ENCODE data around the gene ASAH2B.
A peak's percentile ranks its signal among the peaks of the same experiment; 100 is the strongest.
"Not testable (repeated sequence)": the region's sequence is repeated elsewhere in the genome, so short reads cannot be mapped to it uniquely, and the experiment has no call there.

The ASAH2B gene

DNA sequence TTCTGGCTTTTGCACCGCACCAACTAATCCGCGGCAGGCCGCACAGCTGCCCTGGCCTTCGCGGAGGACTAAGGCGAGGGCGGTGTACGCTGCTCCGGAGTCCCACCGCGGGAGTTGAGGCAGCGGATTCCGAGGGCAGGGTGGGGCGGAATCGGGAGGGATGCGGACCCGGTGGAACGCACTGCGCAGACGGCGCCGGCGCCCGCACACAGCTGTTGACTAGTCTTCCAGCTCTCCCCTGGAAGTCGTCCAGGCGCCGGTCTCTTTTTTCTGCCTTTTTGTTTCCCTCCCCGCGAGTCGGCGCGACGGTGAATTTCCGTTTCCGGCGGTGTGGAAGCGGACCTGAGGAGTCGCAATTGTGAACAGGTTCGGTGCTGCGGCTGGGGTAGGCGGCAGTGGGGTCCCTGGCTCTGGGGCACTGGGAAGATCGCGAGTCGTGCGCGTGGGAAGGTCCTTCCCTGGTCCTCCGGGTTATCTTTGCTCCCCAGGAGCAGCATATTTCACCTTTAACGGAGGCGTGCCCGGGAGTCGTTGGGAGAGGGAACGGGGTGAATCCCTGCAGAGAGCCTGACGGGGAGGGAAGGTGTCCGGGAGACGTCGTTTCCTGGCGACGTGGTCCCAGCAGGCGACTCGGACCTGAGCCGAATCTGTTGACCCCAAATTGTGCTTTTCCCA lies at the start of gene ASAH2B:
Gene ASAH2B (plus strand): TSS at position 319 of the 675 bp plus-strand sequence. CDS start 5,195 bp downstream, outside the sequence.
- peak; percentile 58 to 71 for DNase-seq

DNA sequence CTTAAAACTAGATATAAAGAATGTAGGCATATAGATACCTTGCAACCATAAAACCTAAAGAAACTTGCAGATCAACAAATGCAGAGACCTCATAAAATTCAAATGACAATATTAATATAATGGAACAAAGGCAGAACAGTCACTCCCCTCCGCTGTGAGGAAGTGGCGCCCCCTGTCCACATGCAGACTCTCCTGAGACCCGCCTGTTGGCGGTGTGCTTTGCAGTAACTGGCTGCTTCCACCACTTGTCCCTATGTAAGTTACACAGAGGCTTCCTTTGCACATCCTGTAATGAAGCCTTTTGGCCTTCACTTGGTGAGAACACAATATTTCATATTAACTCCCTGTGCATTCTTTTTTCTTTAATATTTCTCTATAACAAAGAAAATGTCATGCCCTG lies 41.9 kb upstream of the ASAH2B start:
- not testable (repeated sequence) for DNase-seq

DNA sequence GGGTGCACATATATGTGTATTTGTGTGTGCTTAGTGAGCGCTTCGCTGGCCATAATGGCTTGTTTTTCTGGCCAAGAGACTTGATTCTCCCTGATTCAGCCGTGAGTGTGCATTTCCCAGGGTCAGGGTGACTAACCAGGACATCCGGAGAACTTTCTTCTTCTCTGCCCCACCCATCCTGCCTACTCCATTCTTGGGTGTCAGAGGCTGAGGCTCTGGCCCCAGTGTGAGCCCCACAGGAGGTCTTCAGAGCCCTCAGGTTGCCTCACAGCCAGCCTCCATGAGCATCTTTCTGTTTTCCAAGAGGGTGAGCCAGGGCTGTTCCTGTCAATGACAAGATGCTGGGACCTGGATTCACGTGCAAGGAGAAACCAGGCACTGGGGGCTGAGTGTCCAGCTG lies 37.8 kb upstream of the ASAH2B start:
- not testable (repeated sequence) for DNase-seq

DNA sequence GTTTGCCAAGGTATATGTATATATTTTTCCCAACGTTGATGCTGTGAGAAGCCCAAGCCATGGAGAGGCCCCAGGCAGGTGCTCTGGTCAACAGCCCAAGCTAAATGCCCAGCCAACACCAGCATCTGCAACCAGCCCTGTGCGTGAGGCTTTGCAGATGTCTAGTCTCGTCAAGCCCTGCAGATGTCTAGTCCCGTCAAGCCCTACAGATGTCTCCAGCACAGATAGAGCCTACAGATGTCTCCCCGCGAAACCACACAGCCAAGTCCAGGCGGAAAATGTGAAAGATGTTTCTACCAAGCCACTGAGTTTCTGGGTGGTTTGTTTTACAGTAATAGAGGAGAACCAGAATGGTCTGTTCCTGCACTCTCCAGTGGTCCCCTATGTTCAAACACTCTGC lies 36.7 kb upstream of the ASAH2B start:
- DNase-seq: not testable (repeated sequence)

DNA sequence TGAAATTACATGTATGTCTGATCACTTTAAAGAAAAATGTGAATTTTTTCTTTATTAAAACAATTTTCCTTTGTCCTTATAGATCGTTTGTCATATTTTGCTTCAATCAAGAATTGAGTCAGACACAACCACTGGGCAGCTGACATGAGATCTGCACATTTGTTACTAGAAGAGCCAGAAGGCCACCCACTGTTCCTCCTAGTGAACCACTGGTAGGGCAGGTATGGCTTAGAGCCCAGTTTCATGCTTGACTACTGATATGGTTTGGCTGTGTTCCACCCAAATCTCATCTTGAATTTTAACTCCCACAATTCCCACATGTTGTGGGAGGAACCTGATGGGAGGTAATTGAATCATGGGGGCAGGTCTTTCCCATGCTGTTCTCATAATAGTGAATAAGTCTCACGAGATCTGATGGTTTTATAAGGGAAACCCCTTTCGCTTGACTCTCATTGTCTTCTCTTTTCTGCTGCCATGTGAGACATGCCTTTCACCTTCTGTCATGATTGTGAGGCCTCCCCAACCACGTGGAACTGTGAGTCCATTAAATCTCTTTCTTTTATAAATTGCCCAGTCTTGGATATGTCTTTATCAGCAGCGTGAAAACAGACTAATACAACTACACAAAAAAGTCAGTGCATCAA lies 35.2 kb upstream of the ASAH2B start:
- not testable (repeated sequence) for DNase-seq

DNA sequence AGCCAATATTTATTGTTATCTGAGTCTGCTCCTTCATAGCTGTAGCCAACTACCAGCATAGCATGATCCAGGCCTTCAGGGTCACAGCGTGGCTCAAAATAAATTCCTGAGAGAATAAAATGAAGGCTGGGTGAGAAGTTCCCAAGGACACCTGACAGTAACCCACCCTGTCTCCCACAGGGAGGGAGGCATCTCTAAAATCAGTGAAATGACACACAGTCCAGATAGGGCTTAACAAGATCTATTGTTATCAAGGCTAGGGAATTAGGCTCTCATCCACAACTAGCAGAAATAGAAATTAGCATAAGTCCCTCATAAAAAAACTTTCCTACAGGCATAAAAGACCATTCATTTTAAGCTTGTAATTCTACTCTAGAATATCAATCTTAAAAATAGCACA lies 33.7 kb upstream of the ASAH2B start:
- not testable (repeated sequence) for DNase-seq

DNA sequence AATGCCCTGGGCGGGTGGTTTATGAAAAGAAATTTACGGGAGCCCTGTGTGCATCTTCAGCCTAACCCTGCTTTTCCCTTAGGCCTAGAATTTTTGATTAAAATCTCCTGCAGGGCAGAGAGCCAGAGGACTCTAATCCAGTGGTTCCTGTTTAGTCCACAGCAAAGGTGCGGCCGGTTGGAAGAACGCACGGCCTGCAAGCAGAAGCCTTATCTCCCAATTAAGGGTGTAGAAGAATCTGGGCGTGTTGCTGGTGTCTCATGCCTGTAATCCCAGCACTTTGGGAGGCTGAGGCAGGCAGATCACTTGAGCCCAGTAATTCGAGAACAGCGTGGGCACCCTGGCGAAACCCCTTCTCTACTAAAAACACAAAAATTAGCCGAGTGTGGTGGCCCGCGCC lies 29.5 kb upstream of the ASAH2B start:
- not testable (repeated sequence) for DNase-seq

DNA sequence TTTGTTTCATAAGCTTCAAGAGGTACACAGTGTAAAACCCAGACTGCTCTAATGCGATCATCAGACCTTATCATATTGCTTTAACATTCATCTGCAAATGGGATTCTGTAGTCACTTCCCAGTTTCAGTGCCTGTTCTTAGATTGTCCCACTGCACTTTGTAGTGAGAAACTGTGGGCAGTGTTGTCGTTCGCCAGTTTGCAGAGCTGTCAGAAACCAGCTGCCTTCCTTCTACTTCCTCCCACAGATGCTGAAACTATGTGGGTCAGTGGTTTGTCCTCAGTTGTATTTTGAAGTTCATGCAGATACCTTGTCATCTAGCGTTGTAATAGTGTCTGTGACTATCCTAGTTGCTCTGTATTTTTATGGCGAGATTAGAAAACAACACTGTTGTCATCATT lies 15.9 kb upstream of the ASAH2B start:
- not testable (repeated sequence) for DNase-seq

DNA sequence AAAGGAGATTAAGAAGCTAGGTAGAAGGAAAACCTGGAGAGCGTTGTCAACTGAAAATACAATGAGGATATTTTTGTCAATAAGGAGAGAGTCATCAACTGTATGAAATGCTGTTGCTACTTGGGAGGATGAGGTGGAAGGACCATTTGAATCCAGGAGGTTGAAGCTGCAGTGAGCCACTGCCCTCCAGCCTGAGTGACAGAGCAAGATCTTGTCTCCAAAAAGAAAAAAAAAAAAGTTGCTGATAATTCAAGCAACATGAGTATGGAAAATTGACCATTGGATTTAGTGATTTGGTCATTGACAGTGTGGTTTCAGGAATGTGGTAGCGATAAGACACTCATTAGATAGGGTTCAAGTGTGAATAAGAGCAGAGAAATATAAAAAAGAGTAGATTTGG lies 11.6 kb upstream of the ASAH2B start:
- not testable (repeated sequence) for DNase-seq

DNA sequence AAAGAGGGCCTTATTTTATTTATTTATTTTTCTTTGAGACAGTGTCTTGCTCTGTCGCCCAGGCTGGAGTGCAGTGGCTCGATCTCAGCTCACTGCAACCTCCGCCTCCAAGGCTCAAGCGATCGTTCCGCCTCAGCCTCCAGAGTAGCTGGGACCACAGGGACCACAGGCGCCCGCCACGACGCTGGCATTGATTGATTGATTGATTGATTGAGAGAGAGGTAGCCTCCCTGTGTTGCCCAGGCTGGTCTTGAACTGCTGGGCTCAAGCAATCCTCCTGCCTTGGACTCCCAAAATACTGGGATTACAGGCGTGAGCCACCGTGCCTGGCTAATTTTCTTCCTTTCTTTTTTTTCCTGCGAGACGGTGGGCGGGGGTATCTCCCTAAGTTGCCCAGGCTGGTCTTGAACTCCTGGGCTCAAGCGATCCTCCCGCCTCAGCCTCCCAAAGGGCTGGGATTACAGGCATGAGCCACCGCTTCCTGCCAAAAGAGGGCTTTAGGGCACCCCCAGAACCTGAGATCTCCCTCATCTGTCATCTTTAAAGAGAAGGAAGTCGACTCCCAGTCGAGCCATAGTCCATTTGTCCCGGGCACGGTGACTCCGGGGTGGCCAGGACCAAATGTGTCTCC lies 634 bp upstream of the ASAH2B start:
- DNase-seq: not testable (repeated sequence)

DNA sequence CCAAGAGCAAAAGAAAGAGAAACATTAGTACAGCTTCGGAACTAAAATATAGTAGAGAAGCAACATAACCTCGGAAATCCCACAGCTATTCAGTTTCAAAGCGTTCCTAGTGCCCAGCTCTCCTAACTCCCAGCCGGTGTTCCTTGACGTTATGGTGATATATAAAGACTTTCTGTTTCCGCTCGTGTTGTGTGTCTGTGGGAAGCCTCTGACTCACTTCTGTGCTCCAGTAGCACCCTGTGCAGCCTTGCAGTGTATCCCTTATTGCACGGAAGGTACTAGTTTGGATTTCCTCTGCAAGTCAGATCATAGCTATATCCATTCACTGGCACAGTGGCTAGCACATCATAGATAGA lies 535 bp downstream of the ASAH2B start:
- peak; percentile 20 to 28 for DNase-seq

DNA sequence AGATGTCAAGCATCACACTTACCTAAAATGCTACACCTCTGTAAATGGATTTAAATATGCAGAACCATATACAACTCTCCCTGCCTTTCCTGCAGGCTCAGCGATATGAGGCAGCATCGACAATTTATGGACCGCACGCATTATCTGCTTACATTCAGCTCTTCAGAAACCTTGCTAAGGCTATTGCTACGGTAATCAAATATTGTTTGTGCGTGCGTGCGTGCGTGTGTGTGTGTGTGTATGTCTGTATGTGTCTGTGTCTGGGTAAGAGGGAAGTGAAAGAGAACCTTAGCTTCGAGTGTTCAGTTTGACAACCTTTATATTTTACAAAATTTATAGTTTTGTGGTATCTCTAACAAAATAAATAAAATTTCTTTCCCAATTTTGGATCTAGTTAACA lies 3.1 kb downstream of the ASAH2B start:
- not testable (repeated sequence) for DNase-seq

DNA sequence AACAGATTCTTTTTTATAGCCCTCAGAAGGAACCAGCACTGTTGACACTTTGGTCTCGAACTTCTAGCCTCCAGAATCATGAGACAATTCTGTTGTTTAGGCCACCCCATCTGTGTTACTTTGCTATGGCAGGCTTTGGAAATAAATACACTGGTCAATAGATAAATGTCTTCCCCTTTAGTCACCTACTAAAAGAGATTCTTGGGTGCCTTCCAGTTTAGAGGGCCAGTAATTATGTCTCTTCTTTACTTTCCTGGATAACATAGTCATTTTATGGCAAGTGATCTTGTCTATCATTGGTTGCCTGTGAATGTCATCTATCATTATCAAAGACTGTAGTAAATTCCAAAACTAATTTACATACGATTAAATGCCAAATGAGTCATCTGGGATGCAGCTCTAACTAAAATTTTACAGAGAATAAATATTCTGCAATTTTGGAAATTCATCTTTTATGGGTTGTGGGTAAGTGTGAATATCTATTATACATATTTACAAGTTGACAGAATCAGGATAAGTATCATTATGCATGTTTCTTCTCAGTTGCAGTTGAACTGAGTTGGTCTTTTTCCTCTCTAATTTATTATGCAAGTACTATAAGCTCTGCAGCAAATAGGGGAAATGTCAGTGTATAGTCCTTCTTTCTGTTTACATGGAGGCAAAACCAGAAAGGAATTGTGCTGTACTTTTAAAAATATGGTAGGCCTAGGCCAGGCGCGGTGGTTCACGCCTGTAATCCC lies 27.2 kb downstream of the ASAH2B start:
- DNase-seq: not testable (repeated sequence)

DNA sequence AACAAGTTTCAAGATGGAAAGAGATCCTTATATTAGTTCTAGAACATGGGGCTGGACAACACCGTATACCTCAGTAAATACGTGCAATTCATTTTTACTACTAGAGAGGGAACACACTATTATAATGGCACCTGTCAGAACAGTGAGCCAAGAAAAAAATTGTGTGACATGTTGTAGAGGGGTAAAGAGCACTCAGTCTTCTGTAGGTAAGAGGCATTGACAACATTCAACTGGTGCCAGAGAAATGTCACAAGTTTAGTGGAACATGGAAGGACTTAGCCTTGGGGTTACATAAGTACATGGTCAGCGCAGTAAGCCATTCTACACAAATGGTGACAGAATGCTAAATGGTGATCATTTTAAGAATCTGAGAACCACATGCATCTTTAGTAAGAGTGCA lies 32.3 kb downstream of the ASAH2B start:
- DNase-seq: not testable (repeated sequence)

DNA sequence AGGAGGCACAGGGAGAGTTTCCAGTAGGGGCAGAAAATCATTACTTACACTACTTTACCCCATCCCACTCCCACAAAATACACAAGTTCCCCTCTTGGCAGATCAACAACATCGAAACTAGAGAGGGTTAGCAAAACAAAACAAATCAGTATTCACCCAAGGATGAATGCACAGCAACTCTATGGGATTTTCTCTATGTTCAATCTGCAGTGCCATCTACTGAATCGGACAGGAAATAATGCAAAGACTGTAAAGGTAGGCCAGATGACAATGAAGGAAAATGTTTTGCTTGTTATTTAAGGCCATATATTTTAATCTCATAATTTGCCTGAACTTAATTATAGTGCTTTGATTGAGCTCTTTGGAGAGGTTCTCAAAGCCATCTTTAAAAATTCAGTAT lies 35.1 kb downstream of the ASAH2B start:
- DNase-seq: not testable (repeated sequence)

DNA sequence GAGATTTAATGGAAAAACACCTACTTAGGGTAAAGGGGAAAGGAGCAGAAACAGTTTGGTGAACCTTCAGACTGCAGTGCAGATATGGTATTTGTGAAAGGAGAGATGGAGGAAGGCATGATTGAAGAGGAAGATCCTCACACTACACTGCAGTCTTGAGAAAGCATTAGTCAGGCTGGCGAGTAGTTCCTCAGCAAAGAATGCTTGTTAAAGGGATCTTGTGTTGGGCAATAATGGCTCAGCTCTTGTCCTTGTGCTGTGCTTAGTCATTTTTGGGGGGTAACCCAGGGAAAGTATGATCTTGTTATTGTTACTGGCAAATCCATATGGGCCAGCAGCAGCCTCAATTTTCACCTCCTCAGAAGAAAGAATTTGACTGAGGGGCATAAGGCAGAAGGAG lies 40.3 kb downstream of the ASAH2B start:
- not testable (repeated sequence) for DNase-seq

DNA sequence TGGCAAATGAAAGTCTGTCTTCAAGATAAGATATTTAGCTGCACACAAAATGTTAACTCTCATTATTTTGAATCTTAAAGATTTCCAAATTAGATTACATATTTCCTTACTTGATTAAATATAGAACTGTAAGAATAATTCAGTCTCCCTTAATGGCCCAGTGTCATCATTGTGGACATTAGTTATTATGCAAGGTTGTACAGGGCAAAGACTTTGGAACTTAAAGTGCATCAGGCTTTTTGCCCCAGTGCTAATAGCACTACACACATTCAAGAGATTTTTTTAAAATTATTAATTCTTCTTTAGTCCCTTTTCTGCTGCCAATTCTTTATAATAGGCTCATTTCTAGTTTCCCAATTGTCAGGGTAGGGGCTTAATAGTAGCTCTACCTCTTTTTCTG lies 42.3 kb downstream of the ASAH2B start:
- DNase-seq: not testable (repeated sequence)

DNA sequence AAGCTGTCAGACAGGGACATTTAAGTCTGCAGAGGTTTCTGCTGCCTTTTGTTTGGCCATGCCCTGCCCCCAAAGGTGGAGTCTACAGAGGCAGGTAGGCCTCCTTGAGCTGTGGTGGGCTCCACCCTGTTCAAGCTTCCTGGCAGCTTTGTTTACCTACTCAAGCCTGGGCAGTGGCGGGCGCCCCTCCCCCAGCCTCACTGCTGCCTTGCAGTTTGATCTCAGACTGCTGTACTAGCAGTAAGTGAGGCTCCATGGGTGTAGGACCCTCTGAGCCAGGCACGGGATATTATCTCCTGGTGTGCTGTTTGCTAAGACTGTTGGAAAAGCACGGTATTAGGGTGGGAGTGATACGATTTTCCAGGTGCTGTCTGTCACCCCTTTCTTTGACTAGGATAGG lies 48.2 kb downstream of the ASAH2B start:
- DNase-seq: not testable (repeated sequence)

DNA sequence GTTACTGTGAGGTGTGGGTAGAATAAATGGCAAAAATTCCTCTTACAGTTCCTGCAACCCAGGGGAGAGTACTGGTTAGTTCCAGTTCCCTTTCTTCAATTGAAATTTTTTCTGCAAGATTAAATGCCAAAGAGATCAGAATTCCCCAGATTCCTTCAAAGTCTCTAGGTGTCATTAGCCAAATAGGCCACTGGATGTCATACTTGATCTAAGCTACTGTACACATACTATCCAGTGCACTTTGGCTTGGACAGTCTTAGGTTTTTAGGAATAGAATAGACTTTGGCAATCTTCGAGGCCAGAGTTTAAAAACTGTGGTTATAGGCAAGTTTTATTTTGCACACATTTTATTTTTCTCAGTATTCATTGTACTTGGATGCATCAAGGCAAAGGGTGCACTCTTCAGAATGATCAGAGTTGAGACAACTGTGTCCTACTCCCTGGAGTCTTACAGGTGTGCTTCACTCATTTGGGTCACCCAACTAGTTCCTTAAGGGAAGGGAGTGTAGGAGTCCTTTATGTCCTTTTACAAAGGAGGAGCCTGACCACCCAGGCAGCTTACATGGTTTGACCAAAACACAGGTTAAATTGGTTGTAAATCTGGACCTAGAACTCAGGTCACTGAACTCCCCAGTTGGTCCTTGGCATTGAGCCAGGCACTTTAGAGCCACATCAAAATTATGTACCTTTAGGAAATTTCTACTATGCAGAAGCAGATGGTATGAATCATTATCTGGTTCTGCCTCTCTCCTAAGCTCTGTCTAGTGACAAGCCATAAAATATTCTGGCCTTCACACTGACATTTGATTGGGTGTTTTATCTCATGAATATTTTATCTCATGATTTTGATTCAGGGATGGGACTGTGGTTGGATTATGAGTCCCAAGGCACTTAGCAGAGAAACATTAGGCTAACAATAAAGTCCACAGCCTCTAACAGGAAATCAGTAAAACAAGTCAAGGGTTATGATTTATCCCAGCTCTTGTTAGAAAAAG lies 49.5 kb downstream of the ASAH2B start:
- no peak for DNase-seq

DNA sequence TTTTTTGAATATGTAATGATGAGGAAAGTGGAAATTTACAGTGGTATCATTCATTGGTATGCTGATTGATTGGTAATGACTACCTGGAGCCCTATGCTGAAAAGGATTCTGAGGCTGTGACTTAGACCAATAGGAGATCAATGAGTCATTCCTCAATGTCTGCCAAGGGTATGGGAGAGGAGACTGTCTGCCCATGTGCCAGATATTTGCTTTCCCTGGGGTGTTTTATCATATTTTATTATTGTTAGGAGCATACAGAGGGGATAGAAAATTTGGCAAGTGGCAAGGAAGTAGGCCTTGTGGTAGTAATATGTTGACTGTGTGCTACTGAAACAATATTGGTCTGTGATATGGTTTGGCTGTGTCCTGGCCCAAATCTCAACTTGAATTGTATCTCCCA lies 54.8 kb downstream of the ASAH2B start:
- DNase-seq: no peak

DNA sequence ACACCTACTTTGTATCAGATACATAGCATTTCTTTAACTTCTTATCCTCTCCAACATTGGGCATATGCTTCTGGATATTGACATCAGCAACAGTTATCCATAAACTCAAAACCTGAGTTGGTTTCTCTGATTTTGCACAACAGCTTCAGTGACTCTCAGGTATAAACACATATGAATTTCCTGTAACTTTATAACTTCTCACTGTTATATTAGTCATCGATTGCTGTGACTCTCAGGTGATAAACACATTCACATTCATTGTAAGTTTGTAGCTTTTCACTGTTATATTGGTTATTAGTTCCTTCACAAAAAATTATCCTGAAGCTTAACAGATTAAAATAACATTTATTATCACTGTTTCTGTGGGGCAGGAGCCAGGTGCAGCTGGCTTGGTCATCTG lies 57.0 kb downstream of the ASAH2B start:
- DNase-seq: no peak

DNA sequence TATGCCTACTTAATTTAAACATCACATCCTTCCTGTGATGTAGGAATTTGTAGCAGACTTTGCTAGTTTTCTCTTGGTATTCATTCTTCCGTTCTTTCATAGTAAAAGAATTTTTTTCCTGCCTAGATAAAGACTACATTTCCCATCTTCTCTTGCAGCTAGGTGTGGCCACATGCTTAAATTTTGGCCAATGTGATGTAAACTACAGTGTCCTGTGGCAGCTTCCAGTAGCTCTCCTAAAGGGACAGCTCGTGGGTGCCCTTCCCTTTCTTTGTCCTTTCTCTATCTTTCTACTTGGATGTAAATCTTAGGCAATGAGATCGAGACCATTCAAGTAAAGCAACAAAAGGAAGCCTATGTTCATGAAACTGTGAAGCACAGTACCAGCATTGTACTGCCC lies 58.6 kb downstream of the ASAH2B start:
- DNase-seq: no peak
